KG1 (cell line): ENCODE measurements around the gene FNBP1.
"Not testable (repeated sequence)": the region's sequence is repeated elsewhere in the genome, so short reads cannot be mapped to it uniquely, and the experiment has no call there.

ENCODE experiments used
- DNase-seq: peaks from one replicate; lab custom pipeline; 2025; lab: John Stamatoyannopoulos, UW

Gene FNBP1

GRCh38 chr9:130021842-130022241 lies 21.1 kb downstream of the FNBP1 start:
- DNase-seq: not testable (repeated sequence)

- DNase-seq: no peak
Observed at GRCh38 chr9:130021123-130021522, 21.9 kb downstream of the FNBP1 start.

GRCh38 chr9:130020618-130021017 lies 22.4 kb downstream of the FNBP1 start:
- DNase-seq: no peak

- DNase-seq: no peak
Observed at GRCh38 chr9:130018265-130018664, 24.7 kb downstream of the FNBP1 start.

GRCh38 chr9:130017510-130017909 lies 25.5 kb downstream of the FNBP1 start:
- not testable (repeated sequence) for DNase-seq

- DNase-seq: no peak
Observed at GRCh38 chr9:130017076-130017475, 25.9 kb downstream of the FNBP1 start.

GRCh38 chr9:130015353-130016019 lies 27.5 kb downstream of the FNBP1 start:
- DNase-seq: no peak

GRCh38 chr9:130013326-130013725 lies 29.7 kb downstream of the FNBP1 start:
- no peak for DNase-seq

- no peak for DNase-seq
Observed at GRCh38 chr9:130010151-130010988, 32.6 kb downstream of the FNBP1 start.

- DNase-seq: not testable (repeated sequence)
Observed at GRCh38 chr9:130009546-130009945, 33.4 kb downstream of the FNBP1 start.

- DNase-seq: no peak
Observed at GRCh38 chr9:130008538-130008937, 34.5 kb downstream of the FNBP1 start.

- DNase-seq: not testable (repeated sequence)
Observed at GRCh38 chr9:130006952-130007351, 36.0 kb downstream of the FNBP1 start.

- DNase-seq: no peak
Observed at GRCh38 chr9:130003943-130004552, 38.9 kb downstream of the FNBP1 start.

- DNase-seq: no peak
Observed at GRCh38 chr9:130002320-130002719, 40.7 kb downstream of the FNBP1 start.

- DNase-seq: no peak
Observed at GRCh38 chr9:130001190-130001589, 41.8 kb downstream of the FNBP1 start.

GRCh38 chr9:129999141-129999510 lies 43.9 kb downstream of the FNBP1 start:
- DNase-seq: no peak

GRCh38 chr9:129998491-129999140 lies 44.4 kb downstream of the FNBP1 start:
- DNase-seq: no peak

- not testable (repeated sequence) for DNase-seq
Observed at GRCh38 chr9:129997706-129998105, 45.3 kb downstream of the FNBP1 start.

GRCh38 chr9:129996161-129996830 lies 46.7 kb downstream of the FNBP1 start:
- DNase-seq: no peak

GRCh38 chr9:129995409-129996160 lies 47.4 kb downstream of the FNBP1 start:
- no peak for DNase-seq

GRCh38 chr9:129994882-129995281 lies 48.1 kb downstream of the FNBP1 start:
- no peak for DNase-seq
